ENCODE data around the gene MIGA2.

Gene MIGA2

GRCh38 chr9:129042016-129042415 is 5.6 kb downstream of the MIGA2 start:
- DNase-seq (ENCODE audit: low spot score) (no peak), ATAC-seq (ENCODE audit: low read depth) (no peak)
- H3K27ac ChIP-seq (ENCODE audit: poor library complexity, severe bottlenecking) = no peak overlapping the region
- no peaks in the 10 kb centered on the region for H3K27me3 ChIP-seq (ENCODE audit: insufficient read depth, poor library complexity, severe bottlenecking)
- H3K9me3 ChIP-seq (ENCODE audit: severe bottlenecking) = no peaks in the 10 kb centered on the region
- H3K4me1 ChIP-seq (ENCODE audit: insufficient read depth, poor library complexity, severe bottlenecking) = no peaks in the 10 kb centered on the region
- no peak for TF ChIP-seq CTCF (IDR thresholded peaks at IDR 0.05; ENCODE audit: poor library complexity, severe bottlenecking)
- H3K4me3 ChIP-seq (ENCODE audit: severe bottlenecking) = no peak overlapping the region
- peaks cover 27% of the 10 kb centered on the region for H3K36me3 ChIP-seq (ENCODE audit: low read depth)

GRCh38 chr9:129052592-129052991 is 16.2 kb downstream of the MIGA2 start:
- Histone ChIP-seq H3K36me3 (ENCODE audit: low read depth) (peaks cover 40% of the 10 kb centered on the region), H3K27me3 (ENCODE audit: insufficient read depth, poor library complexity, severe bottlenecking) (no peaks in the 10 kb centered on the region), H3K4me3 (ENCODE audit: severe bottlenecking) (no peak overlapping the region), H3K4me1 (ENCODE audit: insufficient read depth, poor library complexity, severe bottlenecking) (no peaks in the 10 kb centered on the region), H3K9me3 (ENCODE audit: severe bottlenecking) (no peaks in the 10 kb centered on the region), H3K27ac (ENCODE audit: poor library complexity, severe bottlenecking) (no peak overlapping the region)
- ATAC-seq (ENCODE audit: low read depth) (peak; percentile 82), DNase-seq (ENCODE audit: low spot score) (peak; percentile 80)
- TF ChIP-seq CTCF (IDR thresholded peaks at IDR 0.05; ENCODE audit: poor library complexity, severe bottlenecking) = no peak

DNA sequence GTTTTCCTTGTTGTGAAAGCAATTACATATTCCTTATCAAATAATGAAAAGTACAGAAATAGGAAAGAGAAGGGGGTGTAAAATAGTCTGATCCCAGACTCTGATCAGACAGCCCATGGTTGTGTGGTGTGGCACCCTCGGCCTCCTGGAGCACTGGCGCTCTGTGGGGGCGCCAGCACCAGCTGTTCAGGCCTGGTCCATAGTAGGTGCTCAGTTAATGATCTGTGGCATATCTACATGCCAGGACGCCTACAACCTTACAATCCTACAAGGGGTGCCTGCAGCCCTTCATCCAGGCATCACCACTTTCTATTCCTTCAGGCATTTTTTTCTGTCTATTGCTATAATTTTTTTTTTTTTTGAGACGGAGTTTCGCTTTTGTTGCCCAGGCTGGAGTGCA is 16.6 kb downstream of the MIGA2 start:
- Histone ChIP-seq H3K36me3 (ENCODE audit: low read depth) (peaks cover 37% of the 10 kb centered on the region), H3K4me3 (ENCODE audit: severe bottlenecking) (no peak overlapping the region), H3K4me1 (ENCODE audit: insufficient read depth, poor library complexity, severe bottlenecking) (no peaks in the 10 kb centered on the region), H3K9me3 (ENCODE audit: severe bottlenecking) (no peaks in the 10 kb centered on the region), H3K27ac (ENCODE audit: poor library complexity, severe bottlenecking) (no peak overlapping the region), H3K27me3 (ENCODE audit: insufficient read depth, poor library complexity, severe bottlenecking) (no peaks in the 10 kb centered on the region)
- DNase-seq (ENCODE audit: low spot score) = no peak
- TF ChIP-seq CTCF (IDR thresholded peaks at IDR 0.05; ENCODE audit: poor library complexity, severe bottlenecking) = no peak
- ATAC-seq (ENCODE audit: low read depth) = no peak

DNA sequence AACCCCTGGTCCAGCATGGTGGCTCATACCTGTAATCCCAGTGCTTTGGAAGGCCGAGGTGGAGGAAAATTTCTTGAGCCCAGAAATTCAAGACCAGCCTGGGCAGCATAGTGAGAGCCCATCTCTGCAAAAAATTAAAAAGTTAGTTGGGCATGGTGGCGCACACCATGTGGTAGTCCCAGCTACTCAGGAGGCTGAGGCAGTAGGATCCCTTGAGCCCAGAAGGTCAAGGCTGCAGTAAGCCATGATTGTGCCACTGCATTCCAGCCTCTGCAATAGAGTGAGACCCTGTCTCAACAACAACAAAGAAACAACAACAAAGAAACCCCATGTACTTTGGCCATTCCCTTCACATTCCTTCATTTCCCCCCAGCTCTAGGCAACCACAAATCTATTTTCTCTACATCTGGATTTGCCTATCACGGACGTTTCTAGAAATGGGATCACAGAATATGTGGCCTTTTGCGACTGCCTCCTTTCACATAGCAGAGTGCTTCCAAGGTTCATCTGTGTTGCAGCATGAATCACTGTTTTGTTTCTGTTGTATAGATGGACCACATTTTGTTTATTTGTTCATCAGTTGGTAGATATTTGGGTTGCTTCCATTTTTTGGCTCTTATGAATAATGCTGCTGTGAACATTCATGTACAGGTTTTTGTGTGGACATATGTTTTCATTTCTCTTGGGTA is 17.9 kb downstream of the MIGA2 start:
- no peak overlapping the region for H3K4me3 ChIP-seq (ENCODE audit: severe bottlenecking)
- H3K27me3 ChIP-seq (ENCODE audit: insufficient read depth, poor library complexity, severe bottlenecking) = no peaks in the 10 kb centered on the region
- no peak for ATAC-seq (ENCODE audit: low read depth)
- no peak for TF ChIP-seq CTCF (IDR thresholded peaks at IDR 0.05; ENCODE audit: poor library complexity, severe bottlenecking)
- H3K9me3 ChIP-seq (ENCODE audit: severe bottlenecking) = no peaks in the 10 kb centered on the region
- no peak overlapping the region for H3K27ac ChIP-seq (ENCODE audit: poor library complexity, severe bottlenecking)
- H3K4me1 ChIP-seq (ENCODE audit: insufficient read depth, poor library complexity, severe bottlenecking) = no peaks in the 10 kb centered on the region
- H3K36me3 ChIP-seq (ENCODE audit: low read depth) = peaks cover 28% of the 10 kb centered on the region
- DNase-seq (ENCODE audit: low spot score) = no peak
